HG02981 (cell line): ENCODE measurements around the gene HPGD.
"Not testable (repeated sequence)": the region's sequence is repeated elsewhere in the genome, so short reads cannot be mapped to it uniquely, and the experiment has no call there.

Experiments
- ATAC-seq: cut with Tn5 transposase; IDR thresholded peaks from one replicate; pipeline ENCODE4 v1.9.1; 2021; ENCODE audit warnings: mild to moderate bottlenecking, moderate library complexity; ENCODE audit not compliant: unreplicated experiment

The HPGD gene

DNA sequence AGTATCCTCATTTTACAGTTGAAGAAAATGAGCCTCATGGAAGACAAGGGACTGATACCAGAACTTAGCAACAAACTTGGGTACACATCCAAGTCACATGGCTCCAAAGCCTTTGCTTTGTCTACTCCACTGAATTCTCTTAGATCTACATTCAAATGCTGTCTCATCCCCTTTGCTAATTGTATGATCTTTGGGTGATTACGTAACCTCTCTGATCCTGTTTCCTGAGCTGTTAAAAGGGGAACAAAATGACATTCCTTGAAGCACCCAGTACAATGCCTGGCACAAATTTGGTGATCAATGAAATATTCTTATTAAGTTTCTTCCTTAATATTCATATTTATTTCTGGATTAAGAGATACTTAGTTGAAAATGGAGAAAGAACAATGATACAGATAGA, 5.9 kb upstream of the HPGD start:
- no peak for ATAC-seq

DNA sequence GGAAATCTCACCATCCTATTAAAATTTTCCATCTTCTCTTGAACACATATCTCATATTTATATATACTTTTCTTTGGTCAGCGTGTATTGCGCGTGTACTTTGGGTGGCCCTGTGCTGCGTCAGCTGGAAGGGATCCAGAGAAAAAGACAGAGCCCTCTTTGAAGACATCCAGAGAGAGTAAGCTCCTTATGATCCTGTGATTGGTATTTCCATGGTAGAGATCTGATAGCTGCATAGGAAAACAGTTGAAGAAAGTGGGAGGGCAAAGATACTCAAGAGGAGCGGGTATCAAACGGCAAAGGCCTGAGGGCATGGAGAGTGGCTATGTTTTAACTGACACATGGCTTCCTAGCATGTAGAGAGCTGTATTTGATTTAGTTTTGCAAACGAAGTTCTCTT, 4.4 kb upstream of the HPGD start:
- no peak for ATAC-seq

DNA sequence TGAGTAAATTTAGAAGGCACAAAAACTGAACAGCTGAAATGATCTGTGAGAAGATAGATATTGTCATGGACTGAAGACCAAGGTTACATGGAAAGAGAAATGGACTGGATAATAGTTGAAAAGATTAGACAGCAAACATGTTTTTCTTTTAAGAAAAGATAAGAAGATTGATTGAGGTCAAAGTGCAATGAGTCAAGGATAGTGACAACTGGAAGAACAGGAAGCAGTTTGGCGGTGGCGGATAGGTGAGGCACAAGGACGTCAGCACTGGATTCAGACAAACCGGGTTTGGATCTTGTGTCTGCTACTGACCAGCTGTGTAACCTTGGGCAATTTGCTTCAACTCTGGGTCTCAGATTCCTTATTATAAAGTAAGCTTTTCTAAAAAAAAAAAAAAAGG, 2.0 kb upstream of the HPGD start:
- no peak for ATAC-seq

DNA sequence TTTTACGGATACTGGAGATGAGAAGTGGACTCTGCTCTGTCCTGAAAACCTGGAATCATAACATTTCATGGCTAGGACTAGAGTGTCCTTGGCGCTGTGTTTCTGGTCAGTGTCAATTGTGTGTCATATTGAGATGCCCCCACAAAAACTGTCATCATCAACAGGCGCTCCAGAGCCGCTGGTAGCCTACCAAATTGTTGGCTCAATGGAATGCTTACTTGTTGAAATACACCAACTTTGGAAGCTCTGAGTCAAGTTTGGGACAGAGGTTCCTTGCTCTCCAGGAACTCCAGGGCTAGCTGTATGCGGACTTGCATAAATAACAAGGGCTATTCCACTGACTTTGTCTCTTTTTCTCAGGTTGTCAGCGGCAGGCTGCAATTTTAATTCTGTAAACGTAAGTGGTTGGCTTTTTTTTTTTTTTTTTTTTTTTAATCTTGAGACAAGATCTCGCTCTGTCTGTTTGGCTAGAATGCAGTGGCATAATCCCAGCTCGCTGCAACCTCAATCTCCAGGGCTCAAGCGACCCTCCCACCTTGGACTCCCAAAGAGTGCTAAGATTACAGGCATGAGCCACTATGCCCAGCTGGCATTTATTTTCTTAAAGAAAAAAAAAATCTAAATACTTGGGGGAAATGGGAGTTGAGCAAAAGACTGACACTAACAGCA, 871 bp upstream of the HPGD start:
- no peak for ATAC-seq

DNA sequence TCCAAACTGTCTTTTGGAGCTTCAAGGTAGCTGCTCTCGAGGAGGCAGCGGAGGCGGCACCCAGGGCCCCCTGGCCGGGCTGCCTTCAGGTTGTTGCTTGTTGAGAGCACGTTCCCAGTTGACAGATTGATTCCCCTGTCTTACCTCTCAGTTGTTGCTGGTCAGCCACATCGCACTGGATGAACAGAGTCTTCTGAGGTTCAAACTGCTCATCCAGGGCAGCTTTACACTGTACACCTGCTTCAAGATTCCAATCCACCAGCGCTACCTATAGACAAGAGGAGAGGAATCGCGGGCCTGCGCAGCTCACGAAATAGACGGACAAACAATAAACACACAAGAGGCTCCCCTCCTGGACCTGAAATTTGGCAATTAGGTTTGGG, 497 bp downstream of the HPGD start:
- ATAC-seq, result peak; percentile 7

DNA sequence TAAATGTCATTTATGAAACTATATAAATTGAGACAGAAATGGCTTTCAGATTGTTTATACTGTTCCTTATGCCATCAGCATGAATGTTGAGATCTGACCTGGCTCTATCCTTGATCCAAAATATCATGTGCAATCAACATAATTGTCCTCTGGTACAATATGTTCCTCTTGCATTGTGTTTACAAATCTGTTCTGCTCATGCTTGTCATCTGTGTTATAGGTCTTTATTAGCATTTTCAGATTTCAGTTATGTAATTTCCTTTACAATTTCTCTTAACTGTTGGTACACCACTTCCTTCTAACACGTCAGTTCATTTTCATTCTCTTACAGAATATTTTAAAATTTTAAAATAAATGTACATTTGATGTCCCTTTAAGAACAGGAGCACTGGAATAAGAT, 1.6 kb downstream of the HPGD start:
- no peak for ATAC-seq

DNA sequence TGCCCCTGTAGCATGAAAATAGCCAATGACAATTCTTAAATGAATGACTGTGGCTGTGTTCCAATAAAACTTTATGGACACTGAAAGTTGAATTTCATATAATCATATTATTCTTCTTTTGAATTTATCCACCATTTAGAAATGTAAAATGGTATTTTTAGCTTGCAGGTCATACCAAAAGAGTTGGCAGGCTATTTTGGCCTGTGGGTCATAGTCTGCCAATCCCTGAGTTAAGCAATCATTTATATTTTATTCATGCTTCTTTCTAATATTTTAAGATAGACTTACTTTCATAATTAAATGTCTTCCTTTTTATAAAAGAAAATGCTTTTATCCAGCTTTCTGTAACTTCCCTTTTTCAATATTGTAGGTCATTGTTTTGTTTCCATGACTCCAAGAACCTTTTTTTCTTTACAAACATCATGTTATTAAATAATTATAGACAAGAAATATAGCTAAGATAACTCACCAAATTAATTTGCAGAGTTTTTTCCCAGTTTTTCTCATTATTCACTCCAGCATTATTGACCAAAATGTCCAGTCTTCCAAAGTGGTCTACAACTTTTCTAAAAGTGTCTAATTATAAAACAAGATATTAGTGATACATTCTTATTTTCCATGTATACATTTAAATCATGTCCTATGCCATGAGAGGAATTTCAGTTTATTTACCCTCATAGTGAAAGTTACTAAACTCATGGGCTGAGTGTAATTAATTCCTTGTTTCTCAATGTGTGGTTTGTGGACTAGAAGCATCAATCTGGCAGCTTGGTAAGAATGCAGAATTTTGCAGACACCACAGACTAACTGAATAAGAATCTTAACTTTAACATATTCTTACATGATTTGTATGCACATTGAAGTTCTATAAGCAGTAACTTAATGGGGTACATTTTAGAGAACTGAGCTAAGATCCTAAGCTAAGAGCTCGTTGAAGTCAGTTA, 4.5 kb downstream of the HPGD start:
- ATAC-seq, result no peak

DNA sequence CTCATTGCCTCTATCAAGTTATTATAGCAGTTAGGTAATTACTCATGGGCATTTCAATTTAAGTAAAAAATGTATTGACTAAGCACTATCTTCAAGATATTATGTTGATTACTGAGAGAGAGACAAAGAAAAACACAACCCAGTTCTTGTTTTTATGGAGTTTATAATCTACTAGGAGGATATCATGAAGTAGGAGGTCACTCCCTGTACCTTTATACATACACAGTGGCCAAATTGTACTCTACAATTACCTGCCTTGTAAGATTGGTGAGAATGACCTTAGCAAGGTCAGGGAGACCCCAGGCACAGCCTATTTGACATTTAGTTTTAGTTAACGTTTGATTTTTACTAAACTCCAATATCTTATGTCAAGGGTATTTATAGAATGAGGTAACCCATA, 5.5 kb downstream of the HPGD start:
- ATAC-seq, result no peak

DNA sequence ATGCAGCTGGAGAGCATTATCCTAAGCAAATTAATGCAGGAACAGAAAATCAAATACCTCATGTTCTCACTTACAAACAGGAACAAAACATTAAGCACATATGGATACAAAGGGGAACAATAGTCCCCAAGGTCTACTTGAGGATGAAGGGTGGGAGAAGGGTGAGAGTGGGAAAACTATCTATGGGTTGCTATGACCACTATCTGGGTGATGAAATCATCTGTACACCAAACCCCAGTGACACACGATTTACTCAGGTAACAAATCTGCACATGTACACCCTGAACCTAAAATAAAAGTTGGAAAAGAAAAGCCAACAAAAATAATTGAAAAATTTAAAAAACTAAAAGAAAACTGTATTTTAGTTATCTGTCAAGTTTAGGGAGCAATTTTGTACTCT, 5.9 kb downstream of the HPGD start:
- ATAC-seq, result no peak

DNA sequence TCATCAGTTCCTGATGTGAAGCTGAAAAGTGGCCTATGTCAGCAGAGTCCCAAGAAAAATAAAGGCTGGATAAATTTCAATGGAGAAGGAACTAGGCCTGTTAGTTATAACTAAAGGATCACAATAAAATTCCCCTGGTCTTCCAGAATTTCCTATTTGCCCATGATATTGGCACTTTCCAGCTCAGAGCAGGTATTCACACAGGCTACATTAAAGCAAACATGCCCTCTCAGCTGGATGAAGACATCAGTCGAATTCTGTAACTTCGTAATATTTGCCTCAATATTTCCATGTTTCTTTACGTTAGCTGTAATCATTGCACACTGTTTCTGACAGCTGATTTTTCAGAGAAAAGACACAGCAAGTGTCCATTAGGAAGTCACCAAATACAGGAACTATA, 9.5 kb downstream of the HPGD start:
- ATAC-seq, result no peak

DNA sequence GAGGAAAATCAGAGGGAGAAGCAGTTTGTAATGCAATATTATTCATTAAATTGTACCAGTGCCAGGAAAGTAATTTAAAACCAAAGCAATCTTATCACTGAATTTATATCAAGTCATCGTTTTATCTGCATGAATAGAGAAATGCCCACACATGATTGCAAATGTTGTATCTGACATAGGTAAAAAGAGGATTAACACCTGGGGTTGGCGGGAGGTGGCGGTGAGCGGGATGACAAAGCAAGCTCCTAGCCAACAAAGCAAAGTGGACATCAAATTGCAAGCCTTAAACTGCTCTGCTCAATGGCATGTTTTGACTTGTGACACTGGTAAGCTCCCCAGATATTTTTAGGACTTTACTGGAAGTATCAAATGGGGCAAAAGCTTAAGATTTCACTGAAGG, 16.4 kb downstream of the HPGD start:
- no peak for ATAC-seq

DNA sequence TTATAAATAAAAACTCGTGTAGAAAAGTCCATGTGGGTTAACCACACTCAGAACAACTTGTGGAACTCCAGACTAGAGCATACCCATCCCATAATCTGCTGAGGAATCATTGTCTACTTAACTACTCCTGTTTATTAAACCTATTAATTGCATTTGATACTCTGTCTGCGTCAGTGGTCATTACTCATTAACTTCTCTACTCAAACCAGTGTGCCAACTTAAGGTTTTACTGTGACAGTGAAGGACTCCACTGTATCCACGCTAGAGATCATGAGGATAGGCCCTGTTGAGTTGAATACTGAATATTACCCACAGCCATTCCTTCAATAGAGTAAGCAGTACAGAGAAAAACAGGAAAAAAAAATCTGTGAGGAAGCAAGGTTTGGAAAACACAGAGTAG, 17.3 kb downstream of the HPGD start:
- ATAC-seq, result no peak

DNA sequence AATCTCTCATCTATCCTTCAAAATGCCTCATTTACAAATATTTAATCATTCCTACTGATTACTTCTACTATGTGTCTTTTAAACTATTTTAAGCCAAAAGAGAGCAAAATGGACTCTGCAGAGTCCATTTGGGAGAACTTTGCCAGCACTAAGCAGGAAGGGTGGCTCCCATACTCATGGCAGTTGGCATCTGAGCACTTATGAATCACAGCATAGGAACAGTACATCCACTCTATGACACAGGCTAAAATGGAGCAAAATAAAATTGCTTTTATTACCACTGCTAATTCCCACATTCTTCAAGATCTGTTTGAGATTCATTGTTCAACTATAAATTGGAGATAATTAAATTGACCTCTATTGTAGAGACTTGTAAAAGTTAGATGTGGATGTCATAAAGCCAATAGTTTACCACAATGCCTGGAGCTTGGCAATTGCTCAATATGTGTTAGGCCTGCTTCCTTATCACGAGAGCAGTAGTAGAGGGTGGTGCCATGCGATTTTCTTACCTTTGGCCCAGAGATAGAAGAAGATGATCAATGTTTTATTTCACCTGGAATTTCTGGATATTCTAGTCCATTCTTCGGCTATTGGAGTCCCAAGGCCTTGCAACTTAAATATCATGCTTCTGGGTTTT, 19.1 kb downstream of the HPGD start:
- ATAC-seq, result no peak

DNA sequence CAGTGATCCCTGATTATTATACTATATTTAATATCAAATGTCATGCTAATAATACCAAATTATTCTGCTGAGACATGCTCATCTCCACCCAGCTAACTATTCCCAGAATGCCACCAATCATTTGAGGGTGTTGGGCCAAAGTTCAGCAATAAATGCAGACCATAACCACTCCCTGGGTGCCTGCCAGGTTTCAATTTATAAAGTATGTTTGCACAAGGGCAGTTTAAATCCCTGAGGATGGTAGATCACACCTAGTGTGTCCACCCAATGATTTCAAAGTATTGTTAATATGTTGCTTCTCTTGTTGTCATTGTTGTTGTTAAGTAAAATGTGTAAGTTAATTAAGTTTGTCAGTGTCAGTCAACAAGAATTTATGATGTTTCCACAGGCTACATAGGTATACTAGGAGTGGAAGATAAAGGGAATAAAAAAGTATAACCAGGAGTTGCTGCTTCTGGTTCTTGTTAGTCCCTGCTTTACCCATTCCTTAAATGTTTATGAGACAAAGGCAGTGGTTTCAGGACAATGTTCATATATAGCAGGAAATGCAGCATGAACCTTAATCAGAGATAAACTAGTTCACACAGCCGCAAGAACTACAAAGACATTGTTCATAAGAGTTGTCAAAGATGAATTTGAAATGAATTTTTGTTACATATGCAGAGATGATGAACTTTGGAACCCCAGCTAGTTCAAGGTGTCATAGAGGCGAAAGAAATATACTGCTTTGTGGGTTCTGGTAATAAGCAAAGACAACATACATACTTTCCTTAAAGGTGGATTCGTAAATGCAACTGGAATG, 25.5 kb downstream of the HPGD start:
- no peak for ATAC-seq

DNA sequence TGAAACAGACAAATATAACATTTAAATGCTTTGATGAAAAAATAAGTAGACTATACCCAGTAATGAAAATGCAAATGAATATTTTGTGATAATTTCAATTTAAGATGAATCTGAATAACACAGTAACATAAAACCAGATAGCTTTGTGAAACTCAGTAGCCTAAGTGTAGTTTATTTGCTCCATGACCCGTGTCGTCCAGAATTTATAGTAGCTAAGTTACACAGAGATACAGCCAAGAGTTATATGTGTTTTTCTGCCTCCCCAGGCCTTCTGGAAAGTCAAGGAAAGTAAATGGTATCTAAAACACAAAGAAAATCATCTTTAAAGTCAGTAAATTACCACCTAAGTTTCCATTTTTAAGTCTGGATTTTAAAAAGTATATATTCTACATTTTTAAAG, 26.7 kb downstream of the HPGD start:
- no peak for ATAC-seq

DNA sequence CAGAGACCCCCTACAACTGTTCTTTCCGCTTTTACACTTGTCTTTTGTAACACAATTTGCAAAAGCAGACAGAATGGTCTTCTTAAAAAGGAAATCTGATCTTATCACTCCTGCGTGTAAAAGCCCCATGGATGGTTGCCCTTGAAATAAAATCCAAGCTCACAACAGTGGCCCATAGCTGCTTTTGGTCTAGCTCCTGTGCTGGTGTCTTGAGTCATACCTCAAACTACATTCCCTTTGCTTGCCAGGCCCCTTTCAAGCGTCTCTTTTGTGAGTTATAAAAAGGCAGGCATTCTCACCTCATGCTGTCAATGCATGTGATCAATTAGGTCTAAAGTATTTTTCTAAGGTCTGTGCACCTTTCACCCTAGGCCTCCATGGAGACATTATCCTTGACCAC, 27.6 kb downstream of the HPGD start:
- no peak for ATAC-seq

DNA sequence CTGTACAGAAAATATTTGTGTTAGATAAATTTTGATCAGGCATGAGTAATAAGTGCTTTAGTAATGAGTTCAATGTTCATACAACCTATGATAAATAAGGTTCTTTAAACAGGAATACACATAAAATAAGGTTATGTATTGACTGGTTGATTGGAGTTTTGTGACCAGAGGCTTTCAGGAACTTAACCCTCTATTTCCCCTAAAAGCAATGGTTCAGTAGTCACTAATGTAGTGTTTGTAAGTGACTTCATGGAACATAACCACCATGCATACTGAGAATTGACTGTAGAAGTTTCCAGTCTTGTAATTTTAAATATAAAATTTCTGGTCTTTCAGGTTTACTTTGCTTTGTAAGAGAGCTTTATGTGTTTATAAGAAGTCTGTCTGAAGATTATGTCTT, 28.1 kb downstream of the HPGD start:
- no peak for ATAC-seq

DNA sequence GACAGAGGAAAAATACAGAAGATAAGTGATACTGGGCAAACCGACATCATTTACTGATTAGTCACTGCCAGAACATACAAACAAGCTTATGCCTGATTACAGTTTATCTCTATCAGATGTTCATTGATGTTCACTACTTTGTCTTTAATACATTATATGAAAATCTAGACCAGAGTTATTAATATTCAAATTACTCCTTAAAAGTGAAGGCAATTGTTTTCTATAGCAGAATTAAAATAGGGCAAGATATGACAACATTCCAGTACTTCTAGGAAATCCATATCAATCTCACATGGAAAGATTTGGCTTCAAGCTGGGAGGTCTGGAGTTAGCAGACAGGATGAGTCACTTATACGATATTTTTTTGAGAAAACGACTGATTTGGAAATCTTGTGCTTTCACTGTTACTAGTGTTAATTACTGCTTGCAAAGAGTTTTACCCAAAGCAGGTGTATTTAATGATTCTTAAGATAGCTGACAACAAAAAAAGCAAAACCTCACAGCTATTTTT, 31.8 kb downstream of the HPGD start:
- no peak for ATAC-seq

DNA sequence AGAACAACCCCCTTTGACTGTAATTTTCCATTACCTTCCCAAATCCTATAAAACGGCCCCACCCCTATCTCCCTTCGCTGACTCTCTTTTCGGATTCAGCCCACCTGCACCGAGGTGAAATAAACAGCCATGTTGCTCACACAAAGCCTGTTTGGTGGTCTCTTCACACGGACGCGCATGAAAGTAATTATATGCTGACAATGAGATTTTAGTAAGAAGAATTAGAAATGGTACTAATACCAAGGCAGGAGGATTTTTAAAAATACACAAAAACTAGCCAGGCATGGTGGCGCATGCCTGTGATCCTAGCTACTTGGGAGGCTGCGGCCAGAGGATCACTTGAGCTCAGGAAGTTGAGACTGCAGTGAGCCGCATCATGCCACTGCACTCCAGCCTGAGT, 33.9 kb downstream of the HPGD start:
- ATAC-seq, result not testable (repeated sequence)

DNA sequence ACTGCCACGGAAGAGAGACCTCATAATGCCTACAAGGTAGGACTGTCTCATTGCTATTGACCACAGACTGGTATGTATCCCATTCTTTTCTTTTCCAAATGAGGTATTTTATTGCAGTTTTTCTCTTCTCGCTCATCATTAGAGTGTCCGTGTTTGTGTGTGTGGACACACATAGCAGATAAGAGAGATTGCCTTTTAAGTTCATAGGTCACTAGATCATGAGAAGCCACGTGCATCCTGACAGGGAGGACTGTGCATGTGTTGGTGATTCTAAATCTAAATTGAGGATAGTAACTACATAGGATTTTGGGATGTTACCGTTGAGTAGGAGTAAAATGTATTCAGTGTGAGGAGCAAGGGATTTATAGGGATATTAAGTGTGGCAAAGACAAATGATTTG, 37.3 kb downstream of the HPGD start:
- no peak for ATAC-seq

DNA sequence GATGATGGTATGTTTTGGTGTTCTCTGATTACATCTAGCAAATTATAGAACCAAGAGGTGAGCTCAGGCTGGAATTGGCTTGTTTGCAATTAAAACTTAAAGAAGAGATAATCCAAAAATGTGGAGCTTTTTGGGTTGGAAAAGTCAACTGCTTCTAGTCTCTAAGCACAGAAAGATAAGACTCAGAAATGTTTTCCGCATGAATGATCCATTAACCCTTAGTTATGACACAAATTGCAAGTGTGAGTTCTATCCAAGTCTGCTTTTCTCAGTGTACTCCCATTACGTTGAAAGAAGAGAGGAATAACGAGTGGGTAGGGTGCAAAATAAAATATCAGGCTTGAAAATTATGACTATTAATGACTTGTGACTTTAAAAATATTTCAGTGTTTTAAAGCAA, 38.5 kb downstream of the HPGD start:
- no peak for ATAC-seq
